SK-N-SH treated with all-trans-retinoic acid at 6 μM for 48 hours (cell line): ENCODE measurements around the gene TANGO2.

ENCODE experiments used
- ATAC-seq: fragments of 200-7000 bp; cut with Tn5 transposase; 3 replicates; pipeline ENCODE4 v1.9.1; 2020; ENCODE audit warnings: mild to moderate bottlenecking, moderate library complexity
- ARNTL ChIP-seq: fragments of 450-650 bp; formaldehyde crosslinking; IDR thresholded peaks from 2 replicates; pipeline ENCODE4 v1.5.0; 2020; ENCODE audit warnings: low read depth, mild to moderate bottlenecking, moderate library complexity, borderline replicate concordance
- BACH2 ChIP-seq: fragments of 250-450 bp; sonication (Bioruptor Pico); IDR thresholded peaks from 2 replicates; pipeline ENCODE4 v1.9.0; 2021; ENCODE audit warnings: mild to moderate bottlenecking, borderline replicate concordance
- CSDC2 ChIP-seq: fragments of 250-450 bp; sonication (Bioruptor Pico); IDR thresholded peaks from 2 replicates; pipeline ENCODE4 v1.5.0; 2020; ENCODE audit warnings: mild to moderate bottlenecking, moderate library complexity
- ESRRG ChIP-seq: fragments of 250-450 bp; sonication (Bioruptor Pico); IDR thresholded peaks from 2 replicates; pipeline ENCODE4 v1.6.1; 2021; ENCODE audit warnings: mild to moderate bottlenecking
- GLIS3 ChIP-seq: fragments of 250-450 bp; sonication (Bioruptor Pico); IDR thresholded peaks from 2 replicates; pipeline ENCODE4 v1.5.0; 2020; ENCODE audit warnings: mild to moderate bottlenecking, moderate library complexity
- OSR1 ChIP-seq: fragments of 250-450 bp; sonication (Bioruptor Pico); IDR thresholded peaks from 2 replicates; pipeline ENCODE4 v1.8.0; 2022; ENCODE audit warnings: moderate library complexity, mild to moderate bottlenecking, inconsistent platforms
- PPARA ChIP-seq: fragments of 250-450 bp; sonication (Bioruptor Pico); IDR thresholded peaks from 2 replicates; pipeline ENCODE4 v1.5.0; 2020; ENCODE audit warnings: mild to moderate bottlenecking, borderline replicate concordance
- RARB ChIP-seq: fragments of 250-450 bp; sonication (Bioruptor Pico); IDR thresholded peaks from 2 replicates; pipeline ENCODE4 v1.8.0; 2021; ENCODE audit warnings: mild to moderate bottlenecking, moderate library complexity
- SNAI2 ChIP-seq: fragments of 250-450 bp; sonication (Bioruptor Pico); IDR thresholded peaks from 2 replicates; pipeline ENCODE4 v1.5.0; 2020; ENCODE audit warnings: mild to moderate bottlenecking, moderate library complexity
- TCF4 ChIP-seq: fragments of 250-450 bp; sonication (Bioruptor Pico); IDR thresholded peaks from 2 replicates; pipeline ENCODE4 v1.8.0; 2021; ENCODE audit warnings: mild to moderate bottlenecking, moderate library complexity, borderline replicate concordance
- TOX ChIP-seq: fragments of 250-450 bp; sonication (Bioruptor Pico); IDR thresholded peaks from 2 replicates; pipeline ENCODE4 v1.8.0; 2021; ENCODE audit warnings: mild to moderate bottlenecking, moderate library complexity, borderline replicate concordance
- ZC3H10 ChIP-seq: fragments of 250-450 bp; sonication (Bioruptor Pico); IDR thresholded peaks from 2 replicates; pipeline ENCODE4 v1.5.1; 2021; ENCODE audit warnings: mild to moderate bottlenecking, moderate library complexity
- ZFP3 ChIP-seq: fragments of 250-450 bp; sonication (Bioruptor Pico); IDR thresholded peaks from 2 replicates; pipeline ENCODE4 v1.5.0; 2020; ENCODE audit warnings: mild to moderate bottlenecking, moderate library complexity
- ZFP30 ChIP-seq: fragments of 450-650 bp; formaldehyde crosslinking; IDR thresholded peaks from 2 replicates; pipeline ENCODE4 v1.5.0; 2022; ENCODE audit warnings: mild to moderate bottlenecking, moderate library complexity
- ZNF565 ChIP-seq: fragments of 450-650 bp; formaldehyde crosslinking; conservative IDR thresholded peaks from 2 replicates; pipeline ENCODE4 v1.5.0; 2020; ENCODE audit warnings: low read depth, mild to moderate bottlenecking, moderate library complexity
- ZNF70 ChIP-seq: fragments of 450-650 bp; formaldehyde crosslinking; IDR thresholded peaks from 2 replicates; pipeline ENCODE4 v1.5.0; 2020; ENCODE audit warnings: mild to moderate bottlenecking, moderate library complexity
- ZNF8 ChIP-seq: fragments of 450-650 bp; formaldehyde crosslinking; IDR thresholded peaks from 2 replicates; pipeline ENCODE4 v1.5.0; 2020; ENCODE audit warnings: mild to moderate bottlenecking, moderate library complexity
- TF ChIP-seq, protein P1 (sequence below): fragments of 250-450 bp; sonication (Bioruptor Pico); IDR thresholded peaks from 2 replicates; pipeline ENCODE4 v1.5.0; 2020; ENCODE audit warnings: mild to moderate bottlenecking, moderate library complexity
- TF ChIP-seq, protein P2 (sequence below): fragments of 250-450 bp; sonication (Bioruptor Pico); IDR thresholded peaks from 2 replicates; pipeline ENCODE4 v1.5.1; 2020; ENCODE audit warnings: low read depth, mild to moderate bottlenecking, moderate library complexity
- TF ChIP-seq, protein P3 (sequence below): fragments of 250-450 bp; sonication (Bioruptor Pico); IDR thresholded peaks from 2 replicates; pipeline ENCODE4 v1.5.1; 2021; ENCODE audit warnings: mild to moderate bottlenecking, moderate library complexity
- TF ChIP-seq, protein P4 (sequence below): fragments of 250-450 bp; sonication (Bioruptor Pico); IDR thresholded peaks from 2 replicates; pipeline ENCODE4 v1.8.0; 2021; ENCODE audit warnings: low read depth, mild to moderate bottlenecking, moderate library complexity, borderline replicate concordance

Gene TANGO2

DNA sequence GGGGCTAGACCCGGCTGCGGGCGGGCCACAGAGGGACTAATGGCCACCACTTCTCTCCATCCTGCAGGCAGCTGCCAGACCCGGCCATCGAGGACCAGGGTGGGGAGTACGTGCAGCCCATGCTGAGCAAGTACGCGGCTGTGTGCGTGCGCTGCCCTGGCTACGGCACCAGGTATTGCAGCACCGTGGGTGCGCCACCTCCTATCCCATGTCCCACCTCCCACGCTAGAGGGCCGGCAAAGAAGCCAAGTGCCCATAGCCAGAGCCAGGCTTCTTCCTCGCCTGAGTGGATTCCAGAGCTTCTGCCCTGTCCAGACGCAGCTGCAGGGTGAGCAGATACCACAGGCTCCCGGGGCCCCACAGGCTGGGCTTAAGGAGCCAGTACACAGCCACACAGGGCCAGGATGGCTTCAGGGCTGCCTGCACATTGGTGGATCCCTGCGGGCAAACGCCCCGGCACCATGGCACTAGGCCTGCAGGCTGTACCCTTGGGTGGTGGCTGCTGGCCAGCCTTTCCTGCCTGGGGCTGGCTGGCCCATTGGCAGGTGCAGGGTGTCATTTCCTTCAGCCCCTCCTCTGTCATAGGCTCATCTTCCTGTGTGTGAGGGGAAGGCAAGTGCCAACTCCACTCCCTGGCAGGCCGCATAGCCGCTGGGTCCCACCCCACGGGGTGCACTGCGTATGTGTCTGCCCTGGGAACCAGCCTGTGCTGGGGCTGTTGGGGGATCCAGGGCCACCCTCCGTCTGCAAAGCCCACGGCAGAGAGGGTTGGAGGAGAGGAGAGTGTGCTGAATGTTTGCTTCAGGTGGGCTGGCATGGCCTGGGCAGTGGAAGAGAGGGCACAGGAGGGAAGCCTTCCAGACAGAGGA, 42.6 kb downstream of the TANGO2 start:
- no peak for ATAC-seq
- TF ChIP-seq ARNTL (no peak), TOX (CRISPR knock-in tag) (no peak)

DNA sequence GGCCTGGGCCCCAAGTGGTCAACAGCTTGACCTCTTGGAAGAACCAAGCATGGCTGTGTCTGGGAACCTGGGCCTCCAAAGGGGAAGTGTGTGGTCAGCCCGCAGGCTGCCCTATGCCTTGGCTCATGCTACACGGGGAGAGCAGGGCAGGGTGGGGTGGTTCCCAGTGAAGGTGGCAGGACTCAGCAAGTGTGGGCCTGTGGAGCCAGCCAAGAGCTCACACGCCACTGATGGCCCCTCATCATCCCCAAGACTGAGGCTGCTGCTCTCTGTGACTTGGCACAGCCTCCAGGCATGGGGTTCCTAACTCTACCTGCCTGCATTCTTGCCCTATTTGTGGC, 43.2 kb downstream of the TANGO2 start:
- ATAC-seq, result no peak
- TF ChIP-seq, protein P1, sequence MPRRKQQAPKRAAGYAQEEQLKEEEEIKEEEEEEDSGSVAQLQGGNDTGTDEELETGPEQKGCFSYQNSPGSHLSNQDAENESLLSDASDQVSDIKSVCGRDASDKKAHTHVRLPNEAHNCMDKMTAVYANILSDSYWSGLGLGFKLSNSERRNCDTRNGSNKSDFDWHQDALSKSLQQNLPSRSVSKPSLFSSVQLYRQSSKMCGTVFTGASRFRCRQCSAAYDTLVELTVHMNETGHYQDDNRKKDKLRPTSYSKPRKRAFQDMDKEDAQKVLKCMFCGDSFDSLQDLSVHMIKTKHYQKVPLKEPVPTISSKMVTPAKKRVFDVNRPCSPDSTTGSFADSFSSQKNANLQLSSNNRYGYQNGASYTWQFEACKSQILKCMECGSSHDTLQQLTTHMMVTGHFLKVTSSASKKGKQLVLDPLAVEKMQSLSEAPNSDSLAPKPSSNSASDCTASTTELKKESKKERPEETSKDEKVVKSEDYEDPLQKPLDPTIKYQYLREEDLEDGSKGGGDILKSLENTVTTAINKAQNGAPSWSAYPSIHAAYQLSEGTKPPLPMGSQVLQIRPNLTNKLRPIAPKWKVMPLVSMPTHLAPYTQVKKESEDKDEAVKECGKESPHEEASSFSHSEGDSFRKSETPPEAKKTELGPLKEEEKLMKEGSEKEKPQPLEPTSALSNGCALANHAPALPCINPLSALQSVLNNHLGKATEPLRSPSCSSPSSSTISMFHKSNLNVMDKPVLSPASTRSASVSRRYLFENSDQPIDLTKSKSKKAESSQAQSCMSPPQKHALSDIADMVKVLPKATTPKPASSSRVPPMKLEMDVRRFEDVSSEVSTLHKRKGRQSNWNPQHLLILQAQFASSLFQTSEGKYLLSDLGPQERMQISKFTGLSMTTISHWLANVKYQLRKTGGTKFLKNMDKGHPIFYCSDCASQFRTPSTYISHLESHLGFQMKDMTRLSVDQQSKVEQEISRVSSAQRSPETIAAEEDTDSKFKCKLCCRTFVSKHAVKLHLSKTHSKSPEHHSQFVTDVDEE (CRISPR knock-in tag), result no peak
- TF ChIP-seq TCF4 (no peak), ZC3H10 (no peak), CSDC2 (no peak), ESRRG (no peak), ZNF8 (CRISPR knock-in tag) (no peak)

DNA sequence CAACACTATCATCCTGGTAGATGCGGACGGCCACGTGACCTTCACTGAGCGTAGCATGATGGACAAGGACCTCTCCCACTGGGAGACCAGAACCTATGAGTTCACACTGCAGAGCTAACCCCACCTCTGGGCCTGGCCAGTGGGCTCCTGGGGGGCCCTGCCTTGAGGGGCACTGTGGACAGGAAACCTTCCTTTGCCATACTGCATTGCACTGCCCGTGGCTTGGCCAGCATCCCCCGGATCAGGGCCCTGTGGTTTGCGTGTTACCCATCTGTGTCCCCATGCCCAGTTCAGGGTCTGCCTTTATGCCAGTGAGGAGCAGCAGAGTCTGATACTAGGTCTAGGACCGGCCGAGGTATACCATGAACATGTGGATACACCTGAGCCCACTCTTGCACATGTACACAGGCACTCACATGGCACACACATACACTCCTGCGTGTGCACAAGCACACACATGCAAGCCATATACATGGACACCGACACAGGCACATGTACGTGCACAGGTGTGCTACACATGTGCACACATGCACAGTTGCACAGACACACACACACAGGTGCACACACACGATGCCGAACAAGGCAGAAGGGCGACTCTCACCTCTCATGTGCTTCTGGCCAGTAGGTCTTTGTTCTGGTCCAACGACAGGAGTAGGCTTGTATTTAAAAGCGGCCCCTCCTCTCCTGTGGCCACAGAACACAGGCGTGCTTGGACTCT, 43.8 kb downstream of the TANGO2 start:
- ATAC-seq, result no peak
- no peak for TF ChIP-seq GLIS3 (CRISPR knock-in tag)
- no peak for TF ChIP-seq ZFP3
- TF ChIP-seq PPARA (CRISPR knock-in tag), result no peak
- no peak for TF ChIP-seq CSDC2
- TF ChIP-seq ZNF70, result no peak
- TF ChIP-seq SNAI2 (CRISPR knock-in tag), result no peak
- no peak for TF ChIP-seq RARB (CRISPR knock-in tag)
- TF ChIP-seq BACH2 (CRISPR knock-in tag), result no peak
- TF ChIP-seq ZNF565 (CRISPR knock-in tag), result no peak
- no peak for TF ChIP-seq ARNTL
- no peak for TF ChIP-seq ESRRG
- no peak for TF ChIP-seq ZC3H10
- no peak for TF ChIP-seq OSR1 (CRISPR knock-in tag)
- TF ChIP-seq, protein P2, sequence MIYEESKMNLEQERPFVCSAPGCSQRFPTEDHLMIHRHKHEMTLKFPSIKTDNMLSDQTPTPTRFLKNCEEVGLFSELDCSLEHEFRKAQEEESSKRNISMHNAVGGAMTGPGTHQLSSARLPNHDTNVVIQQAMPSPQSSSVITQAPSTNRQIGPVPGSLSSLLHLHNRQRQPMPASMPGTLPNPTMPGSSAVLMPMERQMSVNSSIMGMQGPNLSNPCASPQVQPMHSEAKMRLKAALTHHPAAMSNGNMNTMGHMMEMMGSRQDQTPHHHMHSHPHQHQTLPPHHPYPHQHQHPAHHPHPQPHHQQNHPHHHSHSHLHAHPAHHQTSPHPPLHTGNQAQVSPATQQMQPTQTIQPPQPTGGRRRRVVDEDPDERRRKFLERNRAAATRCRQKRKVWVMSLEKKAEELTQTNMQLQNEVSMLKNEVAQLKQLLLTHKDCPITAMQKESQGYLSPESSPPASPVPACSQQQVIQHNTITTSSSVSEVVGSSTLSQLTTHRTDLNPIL, result no peak
- no peak for TF ChIP-seq ZFP30 (CRISPR knock-in tag)
- TF ChIP-seq, protein P3, sequence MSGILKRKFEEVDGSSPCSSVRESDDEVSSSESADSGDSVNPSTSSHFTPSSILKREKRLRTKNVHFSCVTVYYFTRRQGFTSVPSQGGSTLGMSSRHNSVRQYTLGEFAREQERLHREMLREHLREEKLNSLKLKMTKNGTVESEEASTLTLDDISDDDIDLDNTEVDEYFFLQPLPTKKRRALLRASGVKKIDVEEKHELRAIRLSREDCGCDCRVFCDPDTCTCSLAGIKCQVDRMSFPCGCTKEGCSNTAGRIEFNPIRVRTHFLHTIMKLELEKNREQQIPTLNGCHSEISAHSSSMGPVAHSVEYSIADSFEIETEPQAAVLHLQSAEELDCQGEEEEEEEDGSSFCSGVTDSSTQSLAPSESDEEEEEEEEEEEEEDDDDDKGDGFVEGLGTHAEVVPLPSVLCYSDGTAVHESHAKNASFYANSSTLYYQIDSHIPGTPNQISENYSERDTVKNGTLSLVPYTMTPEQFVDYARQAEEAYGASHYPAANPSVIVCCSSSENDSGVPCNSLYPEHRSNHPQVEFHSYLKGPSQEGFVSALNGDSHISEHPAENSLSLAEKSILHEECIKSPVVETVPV, result no peak

DNA sequence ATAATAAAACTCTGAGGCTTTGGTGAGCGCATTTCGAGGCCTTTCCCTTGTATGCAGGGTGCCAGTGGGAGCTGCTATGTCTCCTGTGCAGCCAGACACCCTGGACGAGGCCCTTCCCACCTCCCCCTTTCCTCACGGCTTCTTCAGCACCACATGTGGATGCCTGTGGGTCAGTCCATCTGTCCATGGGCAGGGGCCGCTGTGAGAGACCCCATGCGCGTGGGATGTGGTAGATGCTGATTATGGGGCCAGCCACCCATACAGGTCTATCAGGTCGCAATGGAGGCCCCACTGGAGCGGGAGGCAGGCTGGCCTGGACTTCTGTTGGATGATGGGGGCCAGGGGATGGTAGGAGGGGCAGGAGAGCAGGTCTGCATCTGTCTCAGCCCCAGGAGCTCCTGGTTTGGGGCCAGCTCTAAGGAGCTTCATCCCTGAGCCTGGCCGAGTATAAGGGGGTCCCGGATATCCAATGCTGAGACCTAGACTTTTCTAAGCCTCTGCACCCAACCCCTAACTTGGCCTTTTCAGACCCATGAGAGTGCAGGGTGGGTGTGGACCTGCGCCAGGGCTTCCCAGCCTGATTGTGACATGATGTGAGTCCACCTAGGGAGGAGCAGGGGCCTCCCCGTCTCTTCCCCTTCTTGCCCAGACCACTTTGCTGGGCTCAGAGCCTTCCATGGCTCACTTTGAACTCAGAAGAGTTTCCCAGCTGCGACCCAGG, 45.1 kb downstream of the TANGO2 start:
- TF ChIP-seq TCF4 (no peak), SNAI2 (CRISPR knock-in tag) (no peak), OSR1 (CRISPR knock-in tag) (no peak), PPARA (CRISPR knock-in tag) (no peak), ZNF565 (CRISPR knock-in tag) (no peak), CSDC2 (no peak), GLIS3 (CRISPR knock-in tag) (no peak), BACH2 (CRISPR knock-in tag) (no peak), ZFP30 (CRISPR knock-in tag) (no peak), ARNTL (no peak), ESRRG (no peak), ZFP3 (no peak), ZC3H10 (no peak), TOX (CRISPR knock-in tag) (no peak)
- TF ChIP-seq, protein P3, result no peak
- TF ChIP-seq, protein P4, sequence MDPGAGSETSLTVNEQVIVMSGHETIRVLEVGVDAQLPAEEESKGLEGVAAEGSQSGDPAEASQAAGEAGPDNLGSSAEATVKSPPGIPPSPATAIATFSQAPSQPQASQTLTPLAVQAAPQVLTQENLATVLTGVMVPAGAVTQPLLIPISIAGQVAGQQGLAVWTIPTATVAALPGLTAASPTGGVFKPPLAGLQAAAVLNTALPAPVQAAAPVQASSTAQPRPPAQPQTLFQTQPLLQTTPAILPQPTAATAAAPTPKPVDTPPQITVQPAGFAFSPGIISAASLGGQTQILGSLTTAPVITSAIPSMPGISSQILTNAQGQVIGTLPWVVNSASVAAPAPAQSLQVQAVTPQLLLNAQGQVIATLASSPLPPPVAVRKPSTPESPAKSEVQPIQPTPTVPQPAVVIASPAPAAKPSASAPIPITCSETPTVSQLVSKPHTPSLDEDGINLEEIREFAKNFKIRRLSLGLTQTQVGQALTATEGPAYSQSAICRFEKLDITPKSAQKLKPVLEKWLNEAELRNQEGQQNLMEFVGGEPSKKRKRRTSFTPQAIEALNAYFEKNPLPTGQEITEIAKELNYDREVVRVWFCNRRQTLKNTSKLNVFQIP (CRISPR knock-in tag), result no peak
- TF ChIP-seq, protein P1 (CRISPR knock-in tag), result no peak
- ATAC-seq, result no peak
